HG03280 (cell line): ENCODE results near the gene SAE1.

Experiments
- ATAC-seq: cut with Tn5 transposase; IDR thresholded peaks from one replicate; pipeline ENCODE4 v1.9.1; 2021; ENCODE audit warnings: mild to moderate bottlenecking, moderate library complexity; ENCODE audit not compliant: unreplicated experiment

Gene SAE1

DNA sequence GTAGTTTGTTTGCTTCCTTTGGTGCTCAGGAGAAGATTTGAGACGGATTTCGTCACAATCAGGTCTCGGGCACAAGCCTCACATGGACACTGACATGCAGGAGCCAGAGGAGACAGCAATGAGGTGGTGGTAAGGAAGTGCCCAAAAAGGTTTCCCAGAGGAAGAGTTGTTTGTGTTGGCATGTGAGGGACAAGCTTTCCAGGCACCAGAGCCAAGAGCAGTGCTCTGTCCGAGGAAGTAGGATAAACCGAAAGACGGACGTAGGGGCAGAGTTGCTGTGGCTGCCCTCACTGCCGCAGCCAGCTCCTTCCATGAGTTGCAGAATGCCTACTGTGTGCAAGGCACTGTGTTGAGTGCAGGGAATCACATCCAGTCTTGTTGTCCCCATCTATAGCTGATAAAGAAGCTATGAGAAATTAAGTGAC lies 27.7 kb downstream of the SAE1 start:
- no peak for ATAC-seq

DNA sequence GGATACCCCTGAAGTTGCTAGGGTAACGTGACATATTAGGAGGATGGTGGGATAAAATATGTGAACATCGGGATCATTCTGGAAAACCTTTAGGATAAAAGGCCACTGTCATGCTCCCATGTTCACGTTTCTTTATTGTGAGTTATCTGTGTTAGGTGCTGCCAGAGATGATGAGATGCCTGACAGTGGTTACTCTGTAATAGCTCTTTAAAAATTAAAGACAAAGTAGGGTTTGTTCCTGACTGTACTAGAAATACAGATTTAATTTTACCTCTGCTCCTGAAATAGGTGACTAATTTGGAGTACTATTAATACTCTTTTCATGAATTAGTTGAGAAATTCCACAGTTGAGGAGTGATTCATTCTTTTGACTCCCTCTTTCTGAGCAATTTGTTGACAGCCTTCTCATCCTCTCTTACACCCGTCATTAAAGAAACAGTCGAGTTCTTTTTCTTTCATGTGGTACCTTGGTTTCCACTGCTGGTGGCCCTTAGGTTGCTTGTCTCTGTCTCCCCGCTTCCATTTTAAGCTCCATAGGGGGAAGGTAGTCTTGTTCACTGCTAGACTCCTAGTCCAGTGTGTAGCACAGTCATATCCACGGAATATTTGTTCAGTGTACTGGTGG lies 28.4 kb downstream of the SAE1 start:
- no peak for ATAC-seq

DNA sequence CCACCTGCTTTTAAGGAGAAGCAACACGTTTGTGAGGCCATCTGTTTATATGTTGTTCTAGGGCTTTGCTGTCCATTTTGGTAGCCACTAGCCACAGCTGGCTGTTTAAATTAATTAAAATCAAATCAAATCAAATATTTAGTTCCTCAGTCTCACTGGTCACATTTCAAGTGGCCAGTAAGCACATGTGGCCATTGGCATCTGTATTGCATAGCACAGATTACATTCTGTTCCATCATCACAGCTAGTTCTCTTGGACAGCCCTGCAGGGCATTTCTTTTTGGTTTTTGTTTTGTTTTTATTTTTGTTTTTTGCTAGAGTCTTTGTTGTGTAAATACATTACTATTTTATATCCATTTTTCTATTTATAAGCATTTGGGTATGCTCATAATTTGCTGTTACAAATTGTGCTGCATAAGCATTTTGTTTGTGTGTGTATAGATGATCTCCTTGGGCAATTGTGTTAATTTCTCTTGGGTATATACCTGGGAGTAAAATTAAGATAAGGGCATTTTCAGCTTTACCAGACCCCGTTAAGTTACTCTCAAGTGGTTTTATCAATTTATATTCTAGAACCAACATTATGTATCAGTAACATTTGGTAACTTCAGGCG lies 31.3 kb downstream of the SAE1 start:
- ATAC-seq = no peak

DNA sequence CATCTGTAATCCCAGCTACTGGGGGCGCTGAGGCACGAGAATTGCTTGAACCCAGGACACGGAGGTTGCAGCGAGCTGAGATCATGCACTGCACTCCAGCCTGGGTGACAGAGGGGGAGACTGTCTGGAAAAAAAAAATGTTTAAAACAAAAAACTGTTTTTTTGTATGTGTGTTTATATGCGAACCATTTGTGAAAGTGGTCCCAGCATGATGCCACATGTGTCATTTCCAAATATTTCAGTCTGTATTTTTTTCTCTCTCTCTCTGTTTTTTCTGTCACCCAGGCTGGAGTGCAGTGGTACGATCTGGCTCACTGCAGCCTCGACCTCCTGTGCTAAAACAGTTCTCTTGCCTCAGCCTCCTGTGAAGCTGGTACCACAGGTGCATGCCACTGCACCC lies 37.4 kb downstream of the SAE1 start:
- no peak for ATAC-seq

DNA sequence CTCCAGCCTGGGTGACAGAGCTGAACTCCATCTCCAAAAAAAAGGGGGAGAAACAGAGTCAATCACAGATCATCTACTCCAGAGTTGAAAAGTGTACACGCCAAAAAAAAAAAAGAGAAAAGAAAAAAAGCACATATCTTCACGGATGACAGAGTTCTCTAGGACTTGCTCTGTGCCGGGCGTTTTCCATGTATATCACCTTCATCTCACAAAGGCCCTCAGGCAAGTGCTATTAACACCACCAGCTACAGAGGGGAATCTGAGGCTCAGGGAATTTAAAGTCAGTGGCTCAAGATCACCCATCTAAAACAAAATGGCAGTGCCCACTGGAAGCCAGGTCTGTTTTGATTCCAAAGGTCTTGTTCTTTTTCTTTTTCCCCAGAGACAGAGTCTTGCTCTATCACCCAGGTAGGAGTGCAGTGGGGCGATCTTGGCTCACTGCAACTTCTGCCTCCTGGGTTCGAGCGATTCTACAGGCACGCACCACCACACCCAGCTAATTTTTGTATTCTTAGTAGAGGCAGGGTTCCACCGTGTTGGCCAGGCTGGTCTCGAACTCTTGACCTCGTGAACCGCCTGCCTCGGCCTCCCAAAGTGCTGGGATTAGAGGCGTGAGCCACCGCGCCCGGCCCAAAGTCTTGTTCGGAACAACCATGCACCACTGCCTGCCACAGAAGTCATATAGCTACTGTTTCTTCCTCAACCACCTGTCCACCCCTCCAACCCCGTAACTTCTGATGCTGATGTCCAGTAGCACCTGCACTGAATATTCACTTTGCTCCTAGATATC lies 42.2 kb downstream of the SAE1 start:
- ATAC-seq = no peak

DNA sequence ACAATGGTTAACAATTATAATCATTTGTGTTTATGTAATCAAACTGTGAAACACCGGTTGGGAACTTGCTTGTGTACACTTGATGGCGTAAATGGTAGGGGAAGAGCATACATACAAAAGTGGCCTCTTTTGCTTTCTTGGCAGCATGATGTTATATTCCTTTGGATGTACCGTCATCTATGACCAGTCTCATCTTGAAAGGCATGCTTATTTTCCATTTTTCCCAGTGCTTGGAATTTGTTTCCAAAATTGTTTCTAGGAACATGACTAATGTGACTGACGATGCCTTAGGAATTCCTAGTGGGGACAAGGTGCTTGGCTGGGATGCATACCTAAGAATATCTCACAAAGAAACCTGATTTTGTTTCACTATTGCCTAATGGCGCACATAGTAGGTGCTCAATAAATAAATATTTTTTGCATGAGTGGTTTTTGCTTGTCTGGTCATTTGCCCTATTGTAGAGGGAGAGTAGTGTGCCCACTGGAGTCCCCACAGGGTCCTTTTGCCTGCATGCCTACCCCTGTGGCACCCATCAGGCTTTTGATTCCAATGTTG lies 45.5 kb downstream of the SAE1 start:
- ATAC-seq = no peak

DNA sequence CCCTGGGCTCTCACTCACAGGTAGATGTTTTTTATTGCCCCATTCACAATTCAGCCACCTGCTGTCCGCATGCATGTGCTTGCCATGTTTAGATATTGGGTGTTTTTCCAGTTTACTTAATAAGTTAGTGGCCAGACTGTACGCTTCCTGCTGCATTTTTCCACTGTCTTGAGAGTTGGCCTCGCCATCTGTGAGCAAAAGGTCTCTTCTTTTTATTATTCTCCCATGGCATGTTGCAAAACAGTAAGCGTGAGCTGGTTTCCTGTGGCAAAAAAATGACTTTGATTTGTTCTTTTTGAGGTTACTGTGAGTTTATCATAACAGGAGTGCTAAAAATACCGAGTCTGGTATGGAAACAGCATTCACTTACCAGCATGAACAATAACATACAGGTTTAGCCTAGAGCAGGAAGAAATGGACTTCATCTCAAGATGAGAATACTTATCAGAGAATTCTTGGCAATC lies 46.0 kb downstream of the SAE1 start:
- no peak for ATAC-seq

DNA sequence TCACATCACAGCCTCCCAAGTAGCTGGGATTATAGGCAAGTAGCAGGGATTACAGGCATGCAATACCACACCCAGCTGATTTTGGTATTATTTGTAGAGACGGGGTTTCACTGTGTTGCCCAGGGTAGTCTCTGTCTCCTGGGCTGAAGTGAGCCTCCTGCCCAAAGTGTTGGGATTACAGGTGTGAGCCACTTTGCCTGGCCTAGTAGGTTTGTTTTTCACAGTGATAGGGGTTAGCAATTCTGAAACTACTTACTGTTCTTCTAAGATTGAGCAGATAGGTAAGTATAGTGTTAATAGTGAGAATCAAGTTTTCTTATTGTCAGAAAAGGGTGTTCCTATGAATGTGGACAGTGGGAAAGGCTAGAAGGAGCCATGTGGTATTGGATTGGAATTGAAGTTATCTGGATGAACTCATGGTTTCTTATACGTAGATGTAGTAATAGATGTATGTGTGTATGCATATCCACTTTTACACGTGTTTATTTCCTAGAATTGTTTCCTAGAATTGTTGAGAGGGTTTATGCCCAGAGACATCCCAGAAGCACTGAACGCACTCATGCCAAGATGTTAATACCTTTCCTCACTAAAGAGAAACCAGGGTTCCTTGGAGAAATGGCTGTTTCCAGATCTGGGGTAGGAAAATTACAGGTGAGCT lies 49.1 kb downstream of the SAE1 start:
- no peak for ATAC-seq

DNA sequence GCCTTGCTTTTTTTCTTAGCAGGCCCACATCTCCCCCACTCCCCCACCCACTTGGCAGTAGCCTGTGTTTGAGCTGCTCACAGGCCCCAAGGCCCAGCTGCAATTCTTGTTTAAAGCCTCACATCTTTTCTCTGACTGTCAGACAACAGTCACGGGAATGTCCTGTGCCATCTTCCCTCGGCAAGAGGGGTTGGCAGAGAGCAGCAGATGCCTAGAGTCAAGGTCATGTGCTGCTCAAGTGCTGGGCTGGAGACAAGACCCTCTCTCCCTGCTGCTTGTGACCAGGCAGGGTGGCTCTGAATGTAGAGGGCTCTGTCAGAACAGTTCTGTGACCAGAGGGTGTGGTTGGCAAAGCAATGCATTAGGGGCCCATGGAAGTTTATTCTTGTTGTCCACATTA lies 53.0 kb downstream of the SAE1 start:
- no peak for ATAC-seq

DNA sequence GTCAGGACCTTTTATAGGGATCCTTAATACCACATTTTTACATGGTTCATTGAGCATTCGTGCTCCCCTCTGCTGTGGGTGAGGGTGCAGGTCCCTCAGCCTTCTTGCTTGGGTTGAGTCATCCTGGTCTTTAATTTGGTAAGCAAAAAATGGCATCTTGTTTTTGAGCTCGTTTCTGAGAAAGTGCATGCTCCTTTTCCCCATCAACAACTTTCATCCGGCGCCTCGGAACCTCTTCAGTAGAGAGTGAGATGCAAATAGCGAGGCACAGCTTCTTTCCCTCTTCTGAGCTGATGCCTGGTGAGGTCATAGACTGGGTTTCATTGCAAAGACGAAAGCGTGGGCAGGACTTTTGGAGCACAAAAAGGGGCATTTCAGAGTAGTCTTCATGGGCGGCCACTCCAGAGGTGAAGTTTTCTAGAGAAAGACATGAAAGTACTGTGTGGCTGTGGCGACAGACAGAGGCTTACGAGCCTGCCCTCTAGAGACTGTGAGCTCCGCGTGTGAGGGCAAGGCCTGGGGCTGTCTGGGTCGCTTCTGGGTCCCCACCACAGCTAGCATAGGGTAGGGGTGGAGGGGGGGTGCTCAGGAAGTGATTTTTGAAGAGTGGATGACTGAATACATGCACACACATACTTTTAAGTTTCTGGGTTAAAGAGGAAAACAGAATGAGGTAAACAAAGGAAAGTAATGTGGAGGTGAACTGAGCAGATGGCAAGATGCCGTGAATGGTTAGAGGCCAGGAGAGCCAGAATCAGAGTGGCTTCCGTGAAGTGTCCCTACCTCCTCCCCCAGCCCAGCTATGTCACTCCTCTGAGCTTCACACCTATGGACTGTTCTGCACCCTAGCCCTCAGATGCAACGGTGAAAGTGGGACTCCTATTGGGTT lies 56.1 kb downstream of the SAE1 start:
- ATAC-seq = peak; percentile 84

DNA sequence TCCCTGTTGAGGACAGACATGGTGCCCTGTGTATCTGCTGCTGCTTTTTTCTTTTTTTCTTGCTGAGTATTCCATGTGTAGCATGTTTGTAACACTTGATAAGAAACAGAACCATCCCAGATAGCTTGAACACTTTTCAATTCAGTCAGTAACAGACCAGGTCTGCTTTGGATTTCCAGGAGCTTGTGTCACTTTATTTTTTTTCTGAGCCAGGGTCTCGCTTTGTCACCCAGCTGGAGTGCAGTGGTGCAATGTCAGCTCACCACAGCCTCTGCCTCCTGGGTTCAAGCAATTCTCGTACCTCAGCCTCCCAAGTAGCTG lies 56.7 kb downstream of the SAE1 start:
- ATAC-seq = no peak

DNA sequence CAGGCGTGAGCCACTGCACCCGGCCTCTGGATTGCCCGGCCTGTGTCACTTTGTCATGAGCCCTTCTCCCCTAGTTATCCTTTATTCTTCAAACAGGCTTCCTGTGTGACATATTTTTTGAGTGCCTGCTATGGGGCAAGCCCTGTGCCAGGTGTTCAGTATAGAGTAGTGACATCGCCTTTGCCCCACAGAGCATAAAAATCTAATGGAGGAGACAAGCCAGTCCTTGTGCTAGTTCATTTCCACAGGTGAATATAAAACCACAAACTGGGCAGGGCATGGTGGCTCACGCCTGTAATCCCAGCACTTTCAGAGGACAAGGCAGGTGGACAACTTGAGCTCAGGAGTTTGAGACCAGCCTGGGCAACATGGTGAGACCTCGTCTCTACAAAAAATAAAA lies 57.2 kb downstream of the SAE1 start:
- ATAC-seq = no peak

DNA sequence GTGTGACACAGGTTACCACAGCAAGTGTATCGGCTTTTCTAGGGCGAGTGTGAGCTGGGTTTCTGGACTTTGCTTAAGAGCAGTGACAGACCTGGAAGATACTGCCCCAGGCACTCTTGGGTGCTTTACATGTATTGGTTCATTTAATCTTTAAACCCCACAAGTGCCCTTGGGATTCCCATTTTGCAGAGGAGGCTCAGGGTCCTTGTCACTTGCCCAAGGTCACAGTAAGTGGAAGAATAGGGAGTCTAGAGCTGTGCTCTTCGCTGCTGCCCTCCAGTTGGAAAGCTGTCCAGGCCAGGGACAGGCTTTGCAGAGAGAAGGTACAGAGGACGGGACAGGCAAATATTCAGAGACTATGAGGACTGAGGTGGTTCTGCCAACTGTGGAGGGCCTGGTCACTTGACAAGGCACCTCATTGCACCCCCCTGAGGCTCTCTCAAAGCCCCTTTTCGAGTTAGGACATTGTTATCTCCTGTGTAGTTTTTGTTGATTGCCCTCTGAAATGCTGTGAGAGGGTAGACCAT lies 57.9 kb downstream of the SAE1 start:
- no peak for ATAC-seq

DNA sequence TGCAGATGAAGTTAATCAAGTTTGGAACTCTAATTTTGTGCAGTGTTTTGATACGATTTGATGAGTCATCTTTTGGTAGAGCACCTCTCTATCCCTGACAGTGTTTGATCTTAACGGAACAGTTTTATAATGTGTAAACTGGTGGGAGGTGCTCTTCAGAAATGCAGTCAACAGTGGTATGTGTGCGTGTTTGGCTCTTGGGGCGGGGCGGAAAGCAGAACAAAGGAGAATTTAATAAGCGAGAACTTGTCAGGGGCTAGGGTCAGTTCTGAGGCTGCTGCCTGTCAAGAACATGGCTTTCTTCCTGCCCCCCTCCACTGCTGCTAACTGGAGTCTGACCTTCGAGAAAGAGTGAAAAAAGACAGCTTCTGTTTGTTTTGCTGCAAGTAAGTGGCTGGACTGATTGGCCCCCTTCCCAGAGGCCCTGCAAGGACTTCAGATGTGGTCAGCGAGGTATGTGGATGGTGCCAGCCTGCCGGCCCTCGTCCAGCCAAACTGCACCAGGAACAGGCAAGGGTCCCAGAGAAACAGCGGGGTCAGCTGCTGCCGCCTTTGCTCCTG lies 59.6 kb downstream of the SAE1 start:
- no peak for ATAC-seq

DNA sequence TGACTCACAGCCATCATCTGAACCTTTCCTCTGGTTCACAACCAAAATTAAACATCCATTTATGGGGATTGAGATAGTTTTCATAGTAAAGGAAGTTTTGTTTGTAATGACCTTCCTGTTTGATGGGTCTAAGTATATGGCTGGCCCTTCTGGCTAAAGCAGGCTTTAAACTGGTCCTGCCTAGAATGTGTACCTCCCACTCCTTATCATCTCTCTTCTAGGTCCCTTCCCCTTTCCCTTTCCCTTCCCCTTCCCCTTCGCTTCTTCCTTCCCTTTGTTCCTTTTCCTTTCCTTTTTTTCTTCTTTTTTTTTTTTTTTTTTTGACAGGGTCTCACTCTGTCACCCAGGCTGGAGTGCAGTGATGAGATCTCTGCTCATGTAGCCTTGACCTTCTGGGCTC lies 64.8 kb downstream of the SAE1 start:
- ATAC-seq = no peak

DNA sequence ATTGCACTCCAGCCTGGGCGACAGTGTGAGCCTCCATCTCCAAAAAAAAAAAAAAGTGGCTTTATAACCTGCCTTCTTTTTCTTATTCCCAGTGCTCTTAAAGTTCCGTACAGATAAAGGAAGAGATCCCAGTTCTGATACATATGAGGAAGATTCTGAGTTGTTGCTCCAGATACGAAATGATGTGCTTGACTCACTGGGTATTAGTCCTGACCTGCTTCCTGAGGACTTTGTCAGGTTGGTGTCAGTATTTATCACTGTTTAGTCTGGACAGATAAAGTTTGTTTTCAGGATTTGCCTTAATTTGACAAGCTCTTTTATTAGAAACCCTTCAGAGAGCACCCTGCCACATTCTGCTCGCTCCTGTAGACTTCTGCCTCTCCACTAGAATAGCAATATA lies 66.5 kb downstream of the SAE1 start:
- ATAC-seq = no peak

DNA sequence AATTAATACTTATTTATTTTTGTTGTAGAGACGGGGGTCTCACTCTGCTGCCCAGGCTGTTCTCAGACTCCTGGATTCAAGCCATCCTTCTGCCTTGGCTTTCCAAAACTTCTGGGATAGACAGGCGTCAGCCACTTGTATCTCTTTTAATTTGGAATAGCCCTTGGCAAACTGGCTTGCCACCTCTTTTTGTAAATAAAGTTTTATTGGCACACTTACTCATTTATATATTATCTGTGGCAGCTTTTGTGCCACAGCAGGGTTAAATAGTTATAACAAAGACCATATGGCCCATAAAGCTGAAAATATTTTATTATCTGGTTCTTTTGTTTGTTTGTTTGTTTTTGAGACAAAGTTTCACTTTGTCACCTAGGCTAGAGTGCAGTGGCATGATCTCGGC lies 69.9 kb downstream of the SAE1 start:
- ATAC-seq = no peak

DNA sequence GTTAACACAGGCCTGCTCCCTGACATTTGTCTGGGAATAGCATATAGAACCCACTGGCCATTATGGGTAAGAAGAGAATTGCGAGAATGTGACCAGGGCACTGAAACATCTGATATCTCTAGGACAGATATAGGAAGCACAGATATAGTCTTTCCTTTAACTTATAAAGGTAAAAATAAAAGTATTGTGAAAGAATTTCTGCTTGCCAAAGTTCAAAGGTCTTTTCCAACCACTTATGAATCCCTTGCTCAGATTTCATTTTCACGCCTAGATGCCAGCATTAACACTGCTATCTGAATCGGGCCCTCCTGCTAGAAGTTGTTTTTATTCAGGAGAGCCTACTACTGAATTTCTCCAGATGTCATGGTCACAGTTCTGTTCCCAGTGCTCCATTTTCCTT lies 72.6 kb downstream of the SAE1 start:
- no peak for ATAC-seq

DNA sequence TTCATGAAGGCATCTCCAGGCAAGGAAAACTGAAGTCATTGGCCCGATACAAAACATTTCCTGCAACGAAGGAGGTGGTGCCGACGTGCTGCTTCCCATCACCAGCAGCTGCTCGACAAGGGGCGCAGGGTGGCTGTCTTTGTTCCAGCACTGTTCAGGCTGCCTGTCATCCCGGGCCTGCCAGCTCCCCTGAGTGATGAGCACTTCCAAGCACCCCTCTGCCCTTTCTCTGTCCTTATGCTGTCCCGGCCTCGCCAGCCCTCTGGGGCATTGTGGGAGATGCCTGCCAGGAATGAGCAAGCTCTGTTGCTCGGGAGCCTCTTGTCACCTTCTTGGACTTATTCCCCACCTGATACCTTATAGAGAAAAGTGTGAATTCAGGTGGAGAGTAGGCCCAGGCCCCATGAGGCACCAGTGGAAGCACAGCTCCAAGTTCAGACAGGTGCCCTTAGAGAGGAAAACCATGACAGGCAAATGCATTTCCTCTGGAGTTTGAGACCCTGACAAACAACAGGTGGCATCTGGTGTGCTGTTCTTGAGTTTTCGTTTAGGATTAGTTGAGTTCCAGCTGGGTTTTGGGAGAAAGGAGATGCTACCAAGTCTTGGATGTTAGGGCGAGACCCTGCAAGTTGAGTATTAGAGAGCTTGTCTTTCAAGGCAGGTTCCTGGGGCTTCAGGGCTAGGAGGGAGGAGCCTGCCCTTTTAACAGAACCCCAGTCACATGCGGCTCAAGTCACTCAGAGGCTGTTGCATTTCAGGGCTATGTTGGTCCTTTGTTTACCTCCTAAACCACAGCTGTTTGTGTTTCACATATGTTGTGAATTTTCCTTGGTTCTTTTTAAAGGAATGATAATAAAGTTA lies 78.9 kb downstream of the SAE1 start:
- ATAC-seq = no peak
